ENCODE results near the gene SLC25A10.

SLC25A10 gene

GRCh38 chr17:81694810-81695209 is 17.3 kb upstream of the SLC25A10 start:
- TF ChIP-seq ZFX (IDR thresholded peaks at IDR 0.05), result no peak
- TF ChIP-seq, protein P1, sequence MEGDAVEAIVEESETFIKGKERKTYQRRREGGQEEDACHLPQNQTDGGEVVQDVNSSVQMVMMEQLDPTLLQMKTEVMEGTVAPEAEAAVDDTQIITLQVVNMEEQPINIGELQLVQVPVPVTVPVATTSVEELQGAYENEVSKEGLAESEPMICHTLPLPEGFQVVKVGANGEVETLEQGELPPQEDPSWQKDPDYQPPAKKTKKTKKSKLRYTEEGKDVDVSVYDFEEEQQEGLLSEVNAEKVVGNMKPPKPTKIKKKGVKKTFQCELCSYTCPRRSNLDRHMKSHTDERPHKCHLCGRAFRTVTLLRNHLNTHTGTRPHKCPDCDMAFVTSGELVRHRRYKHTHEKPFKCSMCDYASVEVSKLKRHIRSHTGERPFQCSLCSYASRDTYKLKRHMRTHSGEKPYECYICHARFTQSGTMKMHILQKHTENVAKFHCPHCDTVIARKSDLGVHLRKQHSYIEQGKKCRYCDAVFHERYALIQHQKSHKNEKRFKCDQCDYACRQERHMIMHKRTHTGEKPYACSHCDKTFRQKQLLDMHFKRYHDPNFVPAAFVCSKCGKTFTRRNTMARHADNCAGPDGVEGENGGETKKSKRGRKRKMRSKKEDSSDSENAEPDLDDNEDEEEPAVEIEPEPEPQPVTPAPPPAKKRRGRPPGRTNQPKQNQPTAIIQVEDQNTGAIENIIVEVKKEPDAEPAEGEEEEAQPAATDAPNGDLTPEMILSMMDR (conservative IDR thresholded peaks at IDR 0.05), result no peak
- H3K27ac ChIP-seq, result no peak overlapping the region

DNA sequence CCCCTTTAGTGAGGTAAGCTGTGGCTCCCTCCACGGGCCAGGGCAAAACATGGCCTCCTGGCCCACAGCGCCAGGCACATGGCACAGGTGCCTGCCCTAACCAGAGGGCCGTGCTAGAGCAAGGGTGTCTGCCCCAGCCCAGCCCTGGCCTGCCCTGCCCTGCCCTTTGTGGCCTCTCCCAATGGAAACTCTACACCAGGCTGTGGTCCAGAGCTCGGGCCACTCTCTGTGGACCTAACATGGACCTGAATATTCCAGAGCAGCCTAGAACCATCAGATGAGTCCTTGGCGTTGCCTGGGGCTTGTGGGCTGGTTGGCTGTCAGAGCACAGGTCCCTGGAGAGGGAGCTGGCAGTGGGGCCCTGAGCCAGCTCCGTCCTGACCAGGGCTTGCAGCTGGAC is 16.9 kb upstream of the SLC25A10 start:
- H3K27ac ChIP-seq, result no peak overlapping the region
- TF ChIP-seq ZFX (IDR thresholded peaks at IDR 0.05), result no peak
- TF ChIP-seq, protein P1 (conservative IDR thresholded peaks at IDR 0.05), result no peak

- no peak for TF ChIP-seq ZFX (IDR thresholded peaks at IDR 0.05)
- TF ChIP-seq, protein P1 (conservative IDR thresholded peaks at IDR 0.05), result no peak
- H3K27ac ChIP-seq, result no peak overlapping the region
These were observed 16.3 kb upstream of the SLC25A10 start for GRCh38 chr17:81695801-81696200.

- TF ChIP-seq, protein P1 (conservative IDR thresholded peaks at IDR 0.05), result no peak
- no peak for TF ChIP-seq ZFX (IDR thresholded peaks at IDR 0.05)
These were observed 15.7 kb upstream of the SLC25A10 start for GRCh38 chr17:81696218-81696941.

GRCh38 chr17:81697261-81698044 is 14.6 kb upstream of the SLC25A10 start:
- no peak for TF ChIP-seq ZFX (IDR thresholded peaks at IDR 0.05)
- TF ChIP-seq, protein P1 (conservative IDR thresholded peaks at IDR 0.05), result no peak
- H3K27ac ChIP-seq, result no peak overlapping the region

More at GRCh38 chr17:81696218-81696941, 15.7 kb upstream of the SLC25A10 start:
- H3K27ac ChIP-seq, result no peak overlapping the region

- TF ChIP-seq ZFX (IDR thresholded peaks at IDR 0.05), result no peak
- TF ChIP-seq, protein P1 (conservative IDR thresholded peaks at IDR 0.05), result no peak
- no peak overlapping the region for H3K27ac ChIP-seq
These were observed 11.5 kb upstream of the SLC25A10 start for GRCh38 chr17:81700353-81701287.

Data from C4-2B (cell line).